C4-2B (cell line): ENCODE data around the gene HEXD.

Experiments used
- H3K27ac ChIP-seq: fragments of 450-650 bp; 2 replicates; pipeline ENCODE4 v1.5.1; 2017
- CTCF ChIP-seq: fragments of 450-650 bp; conservative IDR thresholded peaks from 2 replicates; pipeline ENCODE4 v1.5.1; 2017; ENCODE audit warnings: mild to moderate bottlenecking
- ZFX ChIP-seq: fragments of 450-650 bp; IDR thresholded peaks from 2 replicates; pipeline ENCODE4 v1.6.1; 2017

Gene HEXD

GRCh38 chr17:82438401-82439193, 20.4 kb downstream of the HEXD start:
- TF ChIP-seq CTCF (no peak), ZFX (no peak)
- no peak overlapping the region for H3K27ac ChIP-seq

- no peak overlapping the region for H3K27ac ChIP-seq
- TF ChIP-seq CTCF, result no peak
- TF ChIP-seq ZFX, result no peak
Measured at GRCh38 chr17:82439194-82439828, 21.2 kb downstream of the HEXD start.

- no peak overlapping the region for H3K27ac ChIP-seq
- no peak for TF ChIP-seq CTCF
- no peak for TF ChIP-seq ZFX
Measured at GRCh38 chr17:82439829-82440365, 21.8 kb downstream of the HEXD start.

- TF ChIP-seq ZFX (no peak), CTCF (no peak)
- H3K27ac ChIP-seq, result no peak overlapping the region
Measured at GRCh38 chr17:82440469-82440981, 22.4 kb downstream of the HEXD start.

- H3K27ac ChIP-seq, result no peak overlapping the region
- no peak for TF ChIP-seq CTCF
Measured at GRCh38 chr17:82440991-82441627, 23.0 kb downstream of the HEXD start.

GRCh38 chr17:82441691-82442487, 23.7 kb downstream of the HEXD start:
- TF ChIP-seq CTCF, result no peak
- no peak for TF ChIP-seq ZFX
- H3K27ac ChIP-seq, result no peak overlapping the region
